H1 (cell line): ENCODE data around the gene ABCB10. TPM values are rescaled to one million over a fixed set of nuclear protein-coding genes. Genes with fewer than 3 reads are reported as not detected.

Source experiments
- CTCF ChIA-PET: fragments of 300-600 bp; sonication (Branson Sonifier 250); formaldehyde crosslinking; loops from one replicate; lab custom pipeline; 2021; ENCODE audit not compliant: partially characterized antibody; lab: Charles Lee
- POLR2A ChIA-PET: fragments of 300-600 bp; sonication (Branson Sonifier 250); formaldehyde crosslinking; loops from one replicate; lab custom pipeline; 2021; ENCODE audit warnings: inconsistent platforms; ENCODE audit not compliant: partially characterized antibody; lab: Charles Lee
- DNase-seq, 2 experiments: peaks; one replicate each; pipeline versions ENCODE4 v3.0.0 to v3.0.0-alpha.2; 2010 to 2022; ENCODE audit warnings: low spot score in 2 of 2, low read depth in 1 of 2, mixed read lengths in 1 of 2
- FAIRE-seq: peaks from 2 replicates; lab custom pipeline; 2011; peaks lifted over from hg19 to GRCh38; lab: Jason Lieb, UNC
- H2AFZ ChIP-seq: 2 replicates; pipeline ENCODE4 v1.8.1; 2012; ENCODE audit warnings: low read length, inconsistent platforms
- H2AK5ac ChIP-seq: 2 replicates; pipeline ENCODE4 v1.6.1; 2013; ENCODE audit warnings: low read depth, low read length
- H2BK120ac ChIP-seq: replicated peaks from 2 replicates; pipeline ENCODE3; 2013; ENCODE audit warnings: low read depth, low read length, inconsistent platforms
- H2BK12ac ChIP-seq: 2 replicates; pipeline ENCODE4 v1.6.1; 2013; ENCODE audit warnings: low read depth, low read length
- H2BK15ac ChIP-seq: 2 replicates; pipeline ENCODE4 v1.6.1; 2013; ENCODE audit warnings: low read length
- H2BK20ac ChIP-seq: 2 replicates; pipeline ENCODE4 v1.6.1; 2013; ENCODE audit warnings: low read length
- H2BK5ac ChIP-seq: 2 replicates; pipeline ENCODE4 v1.6.1; 2013; ENCODE audit warnings: low read depth, low read length
- H3K14ac ChIP-seq: 2 replicates; pipeline ENCODE4 v1.6.1; 2013; ENCODE audit warnings: inconsistent platforms; ENCODE audit not compliant: insufficient read length
- H3K18ac ChIP-seq: 2 replicates; pipeline ENCODE4 v1.6.1; 2013; ENCODE audit warnings: low read length; ENCODE audit errors: extremely low read depth
- H3K23ac ChIP-seq: 2 replicates; pipeline ENCODE4 v1.6.1; 2013; ENCODE audit warnings: inconsistent platforms; ENCODE audit not compliant: insufficient read length
- H3K23me2 ChIP-seq: 2 replicates; pipeline ENCODE4 v1.6.1; 2013; ENCODE audit warnings: low read depth, low read length
- H3K27ac ChIP-seq: 2 replicates; pipeline ENCODE4 v1.6.1; 2011; ENCODE audit warnings: low read depth, low read length, inconsistent platforms
- H3K27me3 ChIP-seq, 4 experiments: replicated peaks in 1 of 4; 1 replicate in 1 of 4; 2 replicates in 3 of 4; pipeline versions ENCODE4 v1.6.1 to v1.8.1; 2011 to 2013; ENCODE audit warnings: low read length in 3 of 4, mild to moderate bottlenecking in 3 of 4, inconsistent platforms in 2 of 4, mixed read lengths in 2 of 4, moderate library complexity in 1 of 4; ENCODE audit not compliant: control insufficient read depth in 3 of 4, insufficient read depth in 3 of 4; ENCODE audit errors: extremely low read depth in 1 of 4
- H3K36me3 ChIP-seq, 4 experiments: 2 replicates each; pipeline versions ENCODE4 v1.6.1 to v1.8.1; 2011 to 2013; ENCODE audit warnings: mild to moderate bottlenecking in 4 of 4, low read length in 3 of 4, moderate library complexity in 2 of 4, control low read depth in 1 of 4, inconsistent platforms in 1 of 4; ENCODE audit not compliant: insufficient read depth in 4 of 4, control insufficient read depth in 2 of 4
- H3K4ac ChIP-seq: replicated peaks from 2 replicates; pipeline ENCODE3; 2013; ENCODE audit warnings: low read length, low read depth, mixed read lengths, inconsistent platforms; ENCODE audit not compliant: insufficient read length
- H3K4me1 ChIP-seq, 4 experiments: replicated peaks in 1 of 4; 1 replicate in 1 of 4; 2 replicates in 3 of 4; pipeline versions ENCODE4 v1.6.1 to v1.8.1; 2011 to 2013; ENCODE audit warnings: low read length in 3 of 4, inconsistent platforms in 2 of 4, mixed read lengths in 1 of 4; ENCODE audit not compliant: insufficient read depth in 4 of 4, control insufficient read depth in 3 of 4
- H3K4me2 ChIP-seq, 2 experiments: 2 replicates each; pipeline versions ENCODE4 v1.6.1 to v1.8.1; 2011 to 2013; ENCODE audit warnings: low read depth in 2 of 2, low read length in 2 of 2, control low read depth in 1 of 2, inconsistent platforms in 1 of 2, mild to moderate bottlenecking in 1 of 2; ENCODE audit not compliant: insufficient read depth in 1 of 2
- H3K4me3 ChIP-seq, 4 experiments: fragments of 200-600, 300-600 bp in 1 of 4; sonication (generic), shearing (Covaris generic), sonication (Bioruptor Twin) in 1 of 4; 2 replicates each; pipeline versions ENCODE4 v1.5.1 to v1.8.1; 2011 to 2016; ENCODE audit warnings: low read length in 4 of 4, low read depth in 3 of 4, control low read depth in 2 of 4, inconsistent platforms in 2 of 4, mild to moderate bottlenecking in 2 of 4, mixed read lengths in 1 of 4, moderate library complexity in 1 of 4; ENCODE audit not compliant: insufficient read depth in 2 of 4; ENCODE audit errors: extremely low read depth in 1 of 4
- H3K56ac ChIP-seq: replicated peaks from 2 replicates; pipeline ENCODE3; 2013; ENCODE audit warnings: low read depth, mild to moderate bottlenecking, mixed read lengths, low read length, inconsistent platforms; ENCODE audit not compliant: insufficient read length
- H3K79me1 ChIP-seq: 2 replicates; pipeline ENCODE4 v1.6.1; 2013; ENCODE audit warnings: low read depth, low read length, control low read depth
- H3K79me2 ChIP-seq, 2 experiments: 2 replicates each; pipeline versions ENCODE4 v1.6.1 to v1.8.1; 2012 to 2013; ENCODE audit warnings: low read length in 2 of 2, mild to moderate bottlenecking in 2 of 2, inconsistent platforms in 1 of 2; ENCODE audit not compliant: insufficient read depth in 2 of 2, control insufficient read depth in 1 of 2
- H3K9ac ChIP-seq, 4 experiments: replicated peaks in 1 of 4; 1 replicate in 1 of 4; 2 replicates in 3 of 4; pipeline versions ENCODE4 v1.6.1 to v1.8.1; 2011 to 2013; ENCODE audit warnings: low read depth in 3 of 4, low read length in 3 of 4, control low read depth in 2 of 4, mild to moderate bottlenecking in 2 of 4, moderate library complexity in 2 of 4, inconsistent platforms in 1 of 4; ENCODE audit errors: extremely low read depth in 1 of 4
- H3K9me3 ChIP-seq, 2 experiments: 2 replicates each; pipeline versions ENCODE4 v1.6.1 to v1.8.1; 2012 to 2013; ENCODE audit warnings: mild to moderate bottlenecking in 2 of 2, moderate library complexity in 2 of 2, control low read depth in 1 of 2, inconsistent platforms in 1 of 2, low read depth in 1 of 2, low read length in 1 of 2, mixed read lengths in 1 of 2; ENCODE audit not compliant: insufficient read depth in 2 of 2
- H4K20me1 ChIP-seq, 2 experiments: replicated peaks in 1 of 2; 2 replicates each; pipeline versions ENCODE3 to v1.8.1; 2011 to 2013; ENCODE audit warnings: inconsistent platforms in 2 of 2, low read length in 2 of 2, mild to moderate bottlenecking in 1 of 2; ENCODE audit not compliant: insufficient read depth in 2 of 2, control insufficient read depth in 1 of 2
- H4K5ac ChIP-seq: 2 replicates; pipeline ENCODE4 v1.6.1; 2013; ENCODE audit warnings: low read length, low read depth, mixed read lengths, inconsistent platforms; ENCODE audit not compliant: insufficient read length
- H4K8ac ChIP-seq: 2 replicates; pipeline ENCODE4 v1.8.0; 2013; ENCODE audit warnings: mild to moderate bottlenecking, moderate library complexity, low read length, inconsistent platforms; ENCODE audit not compliant: insufficient read depth; ENCODE audit errors: extremely low read depth
- H4K91ac ChIP-seq: replicated peaks from 2 replicates; pipeline ENCODE3; 2013; ENCODE audit warnings: low read length, mixed read lengths, inconsistent platforms; ENCODE audit not compliant: insufficient read length
- BACH1 ChIP-seq: IDR thresholded peaks from 2 replicates; pipeline ENCODE4 v1.6.1; 2012; ENCODE audit warnings: low read length, improper control_type of control experiment
- GABPA ChIP-seq: IDR thresholded peaks from 2 replicates; pipeline ENCODE4 v1.6.1; 2011; ENCODE audit warnings: mild to moderate bottlenecking, low read length, moderate library complexity, borderline replicate concordance; ENCODE audit not compliant: insufficient read depth
- GTF2F1 ChIP-seq: IDR thresholded peaks from 2 replicates; pipeline ENCODE4 v1.6.1; 2012; ENCODE audit warnings: low read depth, low read length, improper control_type of control experiment, borderline replicate concordance
- JUN ChIP-seq: IDR thresholded peaks from 2 replicates; pipeline ENCODE4 v1.6.1; 2011; ENCODE audit warnings: low read depth, mild to moderate bottlenecking, improper control_type of control experiment, low read length
- SAP30 ChIP-seq: fragments of 300-600 bp; sonication (generic); IDR thresholded peaks from 2 replicates; pipeline ENCODE4 v1.7.1; 2012; ENCODE audit warnings: low read length, moderate library complexity, mild to moderate bottlenecking, inconsistent platforms; ENCODE audit not compliant: insufficient read depth, insufficient replicate concordance
- SRF ChIP-seq: IDR thresholded peaks from 2 replicates; pipeline ENCODE4 v1.6.1; 2011; ENCODE audit warnings: mild to moderate bottlenecking, low read depth, low read length, moderate library complexity
- TAF1 ChIP-seq: IDR thresholded peaks from 2 replicates; pipeline ENCODE4 v1.6.1; 2011; ENCODE audit warnings: mild to moderate bottlenecking, low read depth, low read length
- ZNF274 ChIP-seq: IDR thresholded peaks from 2 replicates; pipeline ENCODE4 v1.7.0; 2012; ENCODE audit warnings: low read length, borderline replicate concordance; ENCODE audit errors: extremely low read depth
- WGBS, 2 experiments: shearing (Covaris generic) in 1 of 2; methylation state at CpG; one replicate each; pipeline versions ENCODE4 v1.1.6 to v1.1.7; 2013 to 2015; ENCODE audit warnings: low lambda C conversion rate in 2 of 2, mixed read lengths in 2 of 2, inconsistent platforms in 1 of 2, low coverage in 1 of 2, missing lambda C conversion rate in 1 of 2; ENCODE audit not compliant: insufficient replicate concordance in 2 of 2, insufficient coverage in 1 of 2, insufficient read length in 1 of 2; ENCODE audit errors: extremely low coverage in 1 of 2, missing lambda C conversion rate in 1 of 2; 5-methylcytosine and 5-hydroxymethylcytosine counted together
- polyA plus RNA-seq, 7 experiments: library from polyadenylated mRNA; depleted of rRNA in 3 of 7; stranded (reverse) in 5 of 7; unstranded in 2 of 7; fragments of >200 nt in 5 of 7; fragments of 200-250 nt in 2 of 7; gene quantifications; 1 replicate in 5 of 7; 2 replicates in 1 of 7; 4 replicates in 1 of 7; pipeline versions ENCODE4 v1.2.1 to v1.2.3, GENCODE V29; 2011 to 2013; ENCODE audit warnings: missing spikeins in 2 of 7, mixed read lengths in 2 of 7
- total RNA-seq: library from RNA; stranded (reverse); fragmentation: NEBNext Ultra II Directional; extraction: Animal tissue kit (Norgen Biotek cat#: 25700); gene quantifications from 2 replicates; pipeline ENCODE4 v1.2.1, GENCODE V29; 2021
- TF ChIP-seq, protein P1 (sequence below): IDR thresholded peaks from 2 replicates; pipeline ENCODE4 v1.6.1; 2011; ENCODE audit warnings: low read depth, mild to moderate bottlenecking, low read length; ENCODE audit not compliant: insufficient read depth

Gene ABCB10
- total and polyA plus RNA-seq, 2 of the 8 experiments (the other 6 are each of a cell fraction or from before 2014, with no cell fraction given), result 3.6 to 11.9 TPM

DNA sequence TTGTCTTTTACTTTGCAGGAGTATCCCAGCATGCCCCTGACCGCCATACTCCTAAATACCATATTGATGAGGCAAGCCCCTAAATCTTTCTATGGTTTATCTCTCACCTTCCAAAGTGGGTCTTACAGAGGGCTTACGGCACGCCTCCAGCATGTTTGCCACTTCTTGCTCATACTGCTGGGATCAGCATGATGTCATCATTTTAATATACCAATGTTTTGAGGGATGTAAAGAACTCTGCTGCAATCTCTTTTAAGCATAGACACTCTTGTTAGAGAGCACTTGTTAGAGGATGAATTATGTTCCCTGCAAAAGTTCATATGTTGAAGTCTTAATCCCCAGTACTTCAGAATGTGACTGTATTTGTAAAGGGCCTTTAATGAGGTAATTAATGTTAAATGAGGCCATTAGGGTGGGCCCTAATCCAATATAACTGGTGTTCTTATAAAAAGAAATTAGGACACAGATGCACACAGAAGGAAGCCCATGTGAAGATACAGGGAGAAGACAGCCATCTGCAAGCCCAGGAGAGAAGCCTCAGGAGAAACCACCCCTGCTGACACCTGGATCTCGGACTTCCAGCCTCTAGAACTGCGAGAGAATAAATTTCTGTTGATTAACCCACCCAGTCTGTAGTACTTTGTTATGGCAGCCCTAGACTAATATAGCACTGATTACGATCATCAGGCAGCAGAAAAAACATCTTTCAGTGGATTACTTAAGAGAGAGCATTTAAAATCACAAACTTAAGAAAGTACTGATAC, 16.4 kb upstream of the ABCB10 start:
- CTCF ChIA-PET, result no interaction called here
- 87% methylated on average over 6 of the region's 6 CpGs; no CpG with 5 or more reads in 1 of the 2 experiments for WGBS, 2 experiments
- no peak overlapping the region for H3K9ac ChIP-seq
- no peak overlapping the region for H2BK12ac ChIP-seq
- no peaks in the 10 kb centered on the region for H3K23me2 ChIP-seq
- no peak overlapping the region for H3K18ac ChIP-seq
- H4K5ac ChIP-seq, result no peak overlapping the region
- H4K91ac ChIP-seq, result no peak overlapping the region
- H3K4me2 ChIP-seq, result no peak overlapping the region
- no peak overlapping the region for H2BK15ac ChIP-seq
- H3K9me3 ChIP-seq, result no peaks in the 10 kb centered on the region
- TF ChIP-seq SRF (no peak), BACH1 (no peak), TAF1 (no peak), SAP30 (no peak), GTF2F1 (no peak), JUN (no peak), ZNF274 (no peak), GABPA (no peak)
- TF ChIP-seq, protein P1, sequence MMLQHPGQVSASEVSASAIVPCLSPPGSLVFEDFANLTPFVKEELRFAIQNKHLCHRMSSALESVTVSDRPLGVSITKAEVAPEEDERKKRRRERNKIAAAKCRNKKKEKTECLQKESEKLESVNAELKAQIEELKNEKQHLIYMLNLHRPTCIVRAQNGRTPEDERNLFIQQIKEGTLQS, result no peak
- no peak overlapping the region for H3K27ac ChIP-seq
- no peak overlapping the region for H2BK20ac ChIP-seq
- H3K4me1 ChIP-seq, result peaks cover 0 to 7% (median 0%) of the 10 kb centered on the region in 4 experiments; a peak in 2 of 7 replicates
- FAIRE-seq, result no peak
- H3K4ac ChIP-seq, result no peak overlapping the region
- H3K4me3 ChIP-seq, result no peak overlapping the region
- H3K56ac ChIP-seq, result no peak overlapping the region
- POLR2A ChIA-PET, result no interaction called here
- H3K14ac ChIP-seq, result no peak overlapping the region
- no peak for DNase-seq
- H3K79me1 ChIP-seq, result no peaks in the 10 kb centered on the region
- no peak overlapping the region for H2BK120ac ChIP-seq
- no peaks in the 10 kb centered on the region for H3K79me2 ChIP-seq
- H2AFZ ChIP-seq, result no peak overlapping the region
- no peak overlapping the region for H2BK5ac ChIP-seq
- no peaks in the 10 kb centered on the region for H3K27me3 ChIP-seq
- no peaks in the 10 kb centered on the region for H4K20me1 ChIP-seq
- H3K23ac ChIP-seq, result no peak overlapping the region
- H3K36me3 ChIP-seq, result no peaks in the 10 kb centered on the region
- no peak overlapping the region for H4K8ac ChIP-seq
- H2AK5ac ChIP-seq, result no peak overlapping the region
